Omental fat pad (tissue), 4 donors: ENCODE measurements around the gene AK8. TPM values are rescaled to one million over a fixed set of nuclear protein-coding genes. Genes with fewer than 3 reads are reported as not detected.

Experiments used
- ATAC-seq: fragments of 150-250 bp; one replicate; pipeline ENCODE4 v1.9.1; 2016; ENCODE audit warnings: mild to moderate bottlenecking, moderate library complexity; ENCODE audit not compliant: low FRiP score
- DNase-seq: peaks from one replicate; pipeline ENCODE4 v3.0.0-alpha.2; 2019; ENCODE audit warnings: low spot score
- CTCF ChIP-seq, 3 donors: fragments of 450-650 bp; IDR thresholded peaks; one replicate each; pipeline ENCODE4 v1.5.1; 2016 to 2017; ENCODE audit warnings: antibody characterized with exemption in 3 of 3, mild to moderate bottlenecking in 3 of 3, moderate library complexity in 2 of 3
- total RNA-seq, 4 donors: library from RNA; depleted of rRNA; stranded (reverse); fragments of >200 nt; gene quantifications; one replicate each; pipeline ENCODE4 v1.1.0, GENCODE V29; 2016

AK8 gene
- total RNA-seq, 4 donors from 2014 or later: 1.0 to 1.3 (median 1.3) TPM; not detected in 1

DNA sequence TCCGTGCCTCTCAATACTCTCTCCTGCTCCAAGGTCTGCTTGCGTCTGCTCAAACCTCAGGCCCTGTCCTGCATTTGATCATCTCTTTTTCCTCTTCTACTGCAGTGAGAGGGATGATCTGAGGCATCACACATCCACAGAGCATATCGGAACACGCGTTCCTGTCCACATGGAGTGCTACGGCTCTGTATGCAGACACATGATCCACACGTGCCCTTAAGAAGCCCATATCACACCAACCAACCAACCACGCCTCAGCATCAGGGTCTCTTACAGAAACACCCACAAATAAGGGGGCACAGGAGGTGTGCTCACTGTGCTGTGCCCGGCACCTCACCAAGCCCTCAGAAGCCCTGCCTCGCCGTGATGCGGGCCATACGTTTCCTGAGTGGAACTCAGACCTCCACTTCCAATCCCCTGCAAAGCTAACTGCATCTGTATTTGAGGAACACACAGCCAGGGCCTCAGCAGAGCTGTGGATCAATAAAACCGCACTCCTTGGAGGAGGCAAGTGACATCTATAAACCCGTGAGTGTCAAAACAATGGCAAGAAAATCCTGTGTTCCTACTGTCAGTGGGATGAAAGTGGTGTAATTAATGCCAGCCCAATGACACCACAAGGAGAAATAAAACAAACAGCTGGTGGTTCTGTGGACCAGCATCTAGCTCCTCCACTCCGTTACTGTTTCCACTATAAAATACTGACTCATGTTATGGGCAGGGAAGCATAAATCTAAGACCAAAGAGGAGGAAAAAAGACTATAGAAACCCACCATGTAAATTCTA is 40.4 kb downstream of the AK8 start:
- DNase-seq (no peak), ATAC-seq (no peak)
- no peak for TF ChIP-seq CTCF (IDR thresholded peaks at IDR 0.05)

GRCh38 chr9:132834343-132834742 is 43.7 kb downstream of the AK8 start:
- DNase-seq (no peak), ATAC-seq (no peak)
- TF ChIP-seq CTCF (IDR thresholded peaks at IDR 0.05): no peak

GRCh38 chr9:132833550-132834121 is 44.4 kb downstream of the AK8 start:
- ATAC-seq (no peak), DNase-seq (no peak)
- TF ChIP-seq CTCF (IDR thresholded peaks at IDR 0.05): no peak

DNA sequence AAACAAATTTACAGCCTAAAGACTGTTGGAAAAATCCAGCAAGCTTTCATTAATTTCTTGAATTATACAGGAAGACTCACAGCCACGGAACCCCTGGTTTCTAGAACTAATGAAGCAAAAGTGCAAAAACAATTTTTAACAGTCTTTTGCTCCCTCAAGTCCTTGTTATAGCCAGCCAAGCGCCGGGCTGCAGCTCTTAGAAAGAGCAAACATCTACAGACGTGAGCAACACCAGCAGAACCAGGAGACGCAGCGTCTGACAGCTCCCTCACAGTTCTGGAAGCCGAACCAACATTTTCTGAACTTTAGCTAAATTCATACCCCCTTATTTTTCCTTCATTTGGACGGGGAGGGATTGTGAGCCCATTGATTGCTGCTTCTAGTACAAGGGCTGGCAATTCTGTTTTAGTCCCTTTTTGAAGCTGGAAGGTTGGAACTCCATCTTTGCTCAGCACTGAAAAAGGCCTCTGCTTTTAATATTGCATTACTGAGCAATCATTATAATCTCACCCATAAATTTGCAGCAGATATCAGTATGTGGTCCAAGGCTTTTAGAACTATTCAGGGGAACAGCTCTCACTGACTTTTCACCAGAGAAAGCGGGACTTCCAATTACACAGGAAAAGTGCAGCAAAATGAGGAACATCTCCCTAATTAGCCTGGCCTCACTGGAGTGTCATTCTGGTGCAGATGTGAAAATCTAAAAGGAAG is 45.8 kb downstream of the AK8 start:
- DNase-seq: no peak
- ATAC-seq: no peak
- no peak for TF ChIP-seq CTCF (IDR thresholded peaks at IDR 0.05)

DNA sequence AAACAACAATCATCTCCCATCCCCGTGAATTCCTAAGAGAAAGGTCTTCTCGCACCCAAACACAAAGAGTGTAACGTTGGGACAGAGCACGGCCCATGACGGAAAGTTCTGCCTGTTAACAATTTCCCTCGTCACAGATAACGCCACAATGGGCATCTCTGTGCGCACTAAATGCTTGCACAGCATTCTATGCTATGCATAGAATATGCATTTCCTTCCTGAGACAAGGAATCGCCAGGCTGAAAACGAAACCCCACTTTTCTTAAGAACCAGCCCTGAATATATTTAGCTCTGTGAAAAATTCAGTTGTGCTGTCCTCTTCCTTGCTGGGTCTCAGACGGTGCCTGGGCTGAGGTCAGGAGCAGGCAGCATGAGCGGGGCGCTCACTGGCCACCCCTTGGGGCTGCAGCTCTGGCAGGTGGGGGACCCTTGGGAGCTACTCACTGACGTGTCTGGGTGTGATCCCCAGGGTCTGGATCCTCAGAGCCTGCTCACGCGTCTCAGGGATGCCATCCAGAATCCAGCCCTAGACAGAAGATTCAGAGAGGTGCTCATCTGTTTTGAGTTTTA is 49.8 kb downstream of the AK8 start:
- TF ChIP-seq CTCF (IDR thresholded peaks at IDR 0.05): no peak
- ATAC-seq (no peak), DNase-seq (no peak)

DNA sequence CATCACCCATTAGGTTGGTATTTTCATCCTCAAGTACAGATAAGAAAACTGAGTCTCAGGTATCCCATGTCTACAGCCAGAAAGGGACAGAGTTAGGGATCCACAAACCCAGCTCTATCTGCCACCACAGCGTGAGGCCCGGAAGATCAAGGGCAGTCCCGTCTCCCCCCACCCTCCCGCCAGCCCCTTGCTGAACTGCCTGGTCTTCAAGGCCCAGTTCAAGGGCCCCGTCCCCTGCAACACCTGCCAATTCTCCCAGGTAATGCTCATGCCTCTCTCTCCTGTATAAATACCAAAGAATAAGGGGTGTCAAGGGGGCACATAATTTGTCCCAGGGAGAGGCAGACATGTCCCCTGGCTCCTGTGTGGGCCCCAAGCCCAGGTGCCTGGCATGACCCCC is 50.7 kb downstream of the AK8 start:
- no peak for ATAC-seq
- DNase-seq: no peak
- no peak for TF ChIP-seq CTCF (IDR thresholded peaks at IDR 0.05)
